ENCODE data around the gene CLEC4D.
"Not testable (repeated sequence)": the region's sequence is repeated elsewhere in the genome, so short reads cannot be mapped to it uniquely, and the experiment has no call there.

Gene CLEC4D

GRCh38 chr12:8513256-8513655 lies at the start of gene CLEC4D:
Gene CLEC4D, plus strand, starts transcription at chr12:8513503. Its CDS starts 230 bp downstream, at chr12:8513733.
- no peak for DNase-seq

DNA sequence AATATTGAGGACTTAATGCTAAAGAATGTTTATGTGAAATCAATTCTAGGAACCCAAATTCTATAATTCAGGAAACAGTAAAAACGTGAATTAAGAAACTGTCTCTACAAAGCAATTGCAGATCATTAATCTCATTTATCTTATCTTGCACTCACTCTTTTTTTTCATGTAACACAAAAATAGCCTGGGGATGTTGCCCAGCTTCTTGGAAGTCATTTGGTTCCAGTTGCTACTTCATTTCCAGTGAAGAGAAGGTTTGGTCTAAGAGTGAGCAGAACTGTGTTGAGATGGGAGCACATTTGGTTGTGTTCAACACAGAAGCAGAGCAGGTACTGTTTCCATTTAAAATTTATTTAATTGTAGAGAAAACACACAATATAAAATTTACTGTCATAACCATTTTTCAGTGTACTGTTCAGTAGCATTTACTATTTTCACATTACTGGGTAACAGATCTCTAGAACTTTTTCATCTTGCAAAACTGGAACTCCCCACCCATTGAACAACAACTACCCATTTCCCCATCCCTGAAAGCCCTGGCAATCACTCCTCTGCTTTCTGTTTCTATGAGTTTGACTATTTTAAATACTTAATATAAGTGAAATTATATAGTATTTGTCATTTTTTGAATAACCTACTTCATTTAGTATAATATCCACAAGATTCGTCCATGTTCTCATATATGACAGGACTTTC lies 47.9 kb upstream of the CLEC4D start:
- no peak for DNase-seq

DNA sequence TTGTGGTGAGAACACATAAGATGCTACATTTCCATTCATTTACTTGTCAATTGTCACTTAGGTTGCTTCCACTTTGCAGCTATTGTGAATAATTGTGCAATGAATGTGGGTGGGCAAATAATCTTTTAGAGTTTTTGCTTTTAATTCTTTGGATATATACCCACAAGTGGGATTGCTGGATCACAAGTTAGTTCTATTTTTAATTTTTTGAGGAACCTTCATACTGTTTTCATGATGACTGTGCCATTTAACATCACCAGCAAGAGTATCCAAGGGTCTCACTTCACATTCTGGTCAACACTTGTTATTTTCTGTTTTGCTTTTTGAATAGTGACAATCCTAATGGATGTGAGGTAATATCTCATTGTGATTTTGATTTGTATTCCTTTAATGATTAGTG lies 47.1 kb upstream of the CLEC4D start:
- DNase-seq: no peak

DNA sequence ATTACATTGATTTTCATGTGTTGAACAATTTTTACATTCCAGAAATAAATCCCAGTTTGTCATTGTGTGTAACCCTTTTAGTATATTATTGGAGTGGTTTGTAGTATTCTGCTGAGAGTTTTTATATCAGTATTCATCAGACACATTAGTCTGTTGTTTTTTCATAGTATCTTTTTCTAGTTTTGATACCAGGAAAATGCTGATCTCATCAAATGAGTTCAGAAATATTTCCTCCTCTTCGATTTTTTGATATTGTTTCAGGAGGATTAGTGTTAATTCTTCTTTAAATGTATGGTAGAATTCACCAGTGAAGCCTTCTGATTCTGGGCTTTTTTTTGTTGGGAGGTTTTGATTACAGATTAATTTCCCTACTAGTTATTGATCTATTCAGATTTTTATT lies 42.2 kb upstream of the CLEC4D start:
- no peak for DNase-seq

DNA sequence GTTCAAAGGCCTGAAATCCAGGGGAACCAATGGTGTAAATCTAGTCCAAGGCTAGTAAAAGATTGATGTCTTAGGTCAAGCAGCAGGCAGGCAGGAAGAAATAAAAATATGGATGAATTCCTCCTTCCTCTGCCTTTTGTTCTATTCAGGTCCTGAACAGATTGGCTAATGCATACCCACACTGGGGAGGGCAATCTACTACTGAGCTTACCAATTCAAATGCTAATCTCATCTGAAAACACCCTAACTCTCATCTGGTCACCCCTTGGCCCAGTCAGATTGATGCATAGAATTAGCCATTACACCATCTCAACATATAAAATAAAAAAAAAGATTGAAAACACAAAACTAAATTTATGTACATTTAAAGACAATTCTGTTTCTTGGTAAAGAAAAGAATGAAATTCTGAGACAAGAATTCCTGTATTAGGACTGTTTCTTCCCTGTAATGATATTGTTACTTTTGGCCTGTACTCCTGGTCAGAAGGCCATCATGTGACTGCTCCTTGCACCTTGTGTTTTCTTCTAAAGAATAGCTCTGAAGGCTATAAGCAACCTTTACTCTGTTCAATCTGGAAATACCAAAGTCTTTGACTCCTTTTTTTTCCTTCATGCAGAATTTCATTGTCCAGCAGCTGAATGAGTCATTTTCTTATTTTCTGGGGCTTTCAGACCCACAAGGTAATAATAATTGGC lies 37.6 kb upstream of the CLEC4D start:
- no peak for DNase-seq

DNA sequence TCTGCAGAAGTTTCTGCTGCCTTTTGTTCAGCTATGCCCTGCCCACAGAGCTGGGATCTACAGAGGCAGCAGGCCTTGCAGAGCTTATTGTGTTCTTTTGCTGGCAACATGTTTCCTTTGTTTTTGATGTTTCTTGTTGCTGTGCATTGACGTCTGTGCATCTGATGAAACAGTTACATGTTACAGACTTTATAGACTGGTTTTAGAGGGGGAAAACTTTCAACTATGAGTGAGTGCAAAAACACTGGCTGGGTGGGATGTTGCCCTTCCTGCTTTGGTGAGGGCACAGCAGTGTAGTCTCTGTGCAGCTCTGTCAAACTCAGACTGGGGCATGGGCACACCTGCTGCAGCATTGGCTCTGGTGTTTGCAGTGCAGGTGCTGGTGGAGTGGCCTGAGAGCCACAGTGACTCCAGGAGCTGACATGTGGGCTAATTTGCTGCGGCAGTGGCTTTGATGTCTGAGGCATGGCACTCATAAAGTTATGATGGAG lies 30.7 kb upstream of the CLEC4D start:
- no peak for DNase-seq

DNA sequence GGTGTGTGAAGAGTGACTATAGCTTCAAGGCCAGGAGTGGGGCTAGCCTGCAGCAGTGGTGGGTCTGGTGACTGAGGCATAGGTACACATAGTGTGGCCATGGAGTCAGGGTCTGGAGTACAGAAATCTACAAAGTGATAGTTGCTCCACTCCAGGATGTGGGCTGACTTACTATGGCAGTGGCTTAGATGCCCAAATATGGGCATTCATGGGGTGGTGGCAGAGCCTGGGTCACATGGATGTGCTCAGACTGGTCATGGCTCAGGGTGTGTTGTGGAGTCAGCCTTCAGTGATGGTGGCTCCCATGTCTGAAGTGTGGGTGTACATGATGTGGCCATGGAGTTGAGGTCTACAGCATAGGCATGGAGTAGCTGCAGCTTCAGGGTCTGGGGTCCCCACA lies 30.2 kb upstream of the CLEC4D start:
- no peak for DNase-seq

- DNase-seq: no peak
Measured at GRCh38 chr12:8491646-8492530, 21.4 kb upstream of the CLEC4D start.

DNA sequence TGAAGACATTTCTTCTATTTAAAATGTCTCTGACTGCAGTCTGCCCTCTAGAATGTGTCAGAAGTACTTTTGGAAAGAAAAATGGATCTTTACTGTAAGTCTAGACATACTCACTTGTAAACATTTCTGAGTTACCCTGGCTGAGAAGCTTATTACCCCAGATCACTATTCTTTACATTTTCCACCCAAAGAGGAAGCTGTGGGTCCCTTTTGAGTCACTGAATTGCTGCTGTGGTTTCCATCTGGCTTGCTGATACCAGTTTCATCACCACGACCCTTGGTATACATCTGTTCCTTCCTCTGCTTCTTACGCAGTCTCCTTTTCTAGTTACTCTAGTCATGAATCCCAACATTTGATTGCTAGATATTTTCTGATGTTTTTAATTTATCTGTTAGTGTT lies 20.2 kb upstream of the CLEC4D start:
- DNase-seq: peak; percentile 51

- DNase-seq: not testable (repeated sequence)
Measured at GRCh38 chr12:8495671-8496070, 17.6 kb upstream of the CLEC4D start.

DNA sequence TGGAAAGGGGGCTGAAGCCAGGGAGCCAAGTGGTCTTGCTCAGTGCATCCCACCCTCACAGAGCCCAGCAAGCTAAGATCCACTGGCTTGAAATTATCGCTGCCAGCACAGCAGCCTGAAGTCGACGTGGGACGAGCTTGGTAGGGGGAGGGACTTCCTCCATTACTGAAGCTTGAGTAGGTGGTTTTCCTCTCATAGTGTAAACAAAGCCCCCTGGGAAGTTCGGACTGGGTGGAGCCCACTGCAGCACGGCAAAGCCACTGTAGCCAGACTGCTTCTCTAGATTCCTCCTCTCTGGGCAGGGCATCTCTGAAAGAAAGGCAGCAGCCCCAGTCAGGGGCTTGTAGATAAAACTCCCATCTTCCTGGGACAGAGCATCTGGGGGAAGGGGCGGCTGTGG lies 17.2 kb upstream of the CLEC4D start:
- not testable (repeated sequence) for DNase-seq

GRCh38 chr12:8499616-8500015 lies 13.7 kb upstream of the CLEC4D start:
- no peak for DNase-seq

DNA sequence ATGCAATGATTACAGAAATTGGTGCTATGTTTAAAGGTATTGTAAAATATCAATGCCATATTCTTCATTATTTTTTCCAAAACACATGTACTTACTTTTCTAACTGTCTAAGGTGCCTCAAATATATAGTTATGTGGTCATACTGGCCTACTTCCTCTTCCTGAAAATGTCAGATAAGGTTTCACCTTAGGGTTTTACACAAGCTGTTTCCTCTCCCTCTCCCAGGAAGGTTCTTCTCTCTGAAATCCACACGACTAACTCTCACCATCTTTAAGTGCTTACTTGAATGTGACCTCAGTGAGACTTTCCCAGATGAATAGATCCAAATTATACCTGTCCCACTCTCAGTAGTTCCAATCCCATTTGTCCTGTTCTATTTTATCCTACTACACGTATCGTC lies 11.6 kb upstream of the CLEC4D start:
- DNase-seq: peak; percentile 3

DNA sequence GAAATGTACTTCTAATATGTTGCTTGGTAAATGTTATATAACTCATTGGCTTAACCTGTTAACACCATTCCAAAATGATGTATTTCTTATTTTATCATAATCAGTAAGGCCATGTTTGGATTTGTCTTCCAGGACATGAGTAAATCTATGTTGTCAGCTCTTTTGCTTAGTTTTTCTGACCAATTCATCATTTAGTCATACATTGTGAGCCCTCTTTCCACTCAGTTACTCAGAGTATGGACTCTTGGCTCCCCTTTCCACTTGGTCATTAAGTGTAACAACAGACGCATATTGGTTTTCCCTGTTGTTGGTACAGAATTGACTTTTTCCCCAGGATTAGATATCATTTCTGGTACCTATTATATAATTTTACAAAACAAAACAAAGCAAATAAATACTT lies 9.0 kb upstream of the CLEC4D start:
- no peak for DNase-seq

DNA sequence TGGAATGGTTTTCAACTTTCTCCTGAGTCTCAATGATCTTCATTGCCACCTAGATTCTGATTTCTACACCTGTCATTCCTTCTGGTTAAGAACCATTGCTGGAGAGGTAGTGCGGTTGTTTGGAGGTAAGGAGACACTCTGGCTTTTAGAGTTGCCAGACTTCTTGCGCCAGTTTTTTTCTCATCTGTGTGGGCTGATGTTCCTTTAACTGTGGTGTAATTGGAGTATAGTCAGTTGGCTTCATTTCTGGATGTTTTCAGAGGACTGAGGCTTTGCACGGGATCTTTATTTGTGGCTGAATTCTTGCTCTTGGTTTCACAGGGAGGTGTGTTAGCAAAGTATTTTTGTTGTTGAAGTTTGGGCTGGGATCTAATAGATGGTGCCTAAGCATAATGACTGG lies 5.7 kb upstream of the CLEC4D start:
- no peak for DNase-seq

GRCh38 chr12:8508223-8508622 lies 5.1 kb upstream of the CLEC4D start:
- DNase-seq: no peak

DNA sequence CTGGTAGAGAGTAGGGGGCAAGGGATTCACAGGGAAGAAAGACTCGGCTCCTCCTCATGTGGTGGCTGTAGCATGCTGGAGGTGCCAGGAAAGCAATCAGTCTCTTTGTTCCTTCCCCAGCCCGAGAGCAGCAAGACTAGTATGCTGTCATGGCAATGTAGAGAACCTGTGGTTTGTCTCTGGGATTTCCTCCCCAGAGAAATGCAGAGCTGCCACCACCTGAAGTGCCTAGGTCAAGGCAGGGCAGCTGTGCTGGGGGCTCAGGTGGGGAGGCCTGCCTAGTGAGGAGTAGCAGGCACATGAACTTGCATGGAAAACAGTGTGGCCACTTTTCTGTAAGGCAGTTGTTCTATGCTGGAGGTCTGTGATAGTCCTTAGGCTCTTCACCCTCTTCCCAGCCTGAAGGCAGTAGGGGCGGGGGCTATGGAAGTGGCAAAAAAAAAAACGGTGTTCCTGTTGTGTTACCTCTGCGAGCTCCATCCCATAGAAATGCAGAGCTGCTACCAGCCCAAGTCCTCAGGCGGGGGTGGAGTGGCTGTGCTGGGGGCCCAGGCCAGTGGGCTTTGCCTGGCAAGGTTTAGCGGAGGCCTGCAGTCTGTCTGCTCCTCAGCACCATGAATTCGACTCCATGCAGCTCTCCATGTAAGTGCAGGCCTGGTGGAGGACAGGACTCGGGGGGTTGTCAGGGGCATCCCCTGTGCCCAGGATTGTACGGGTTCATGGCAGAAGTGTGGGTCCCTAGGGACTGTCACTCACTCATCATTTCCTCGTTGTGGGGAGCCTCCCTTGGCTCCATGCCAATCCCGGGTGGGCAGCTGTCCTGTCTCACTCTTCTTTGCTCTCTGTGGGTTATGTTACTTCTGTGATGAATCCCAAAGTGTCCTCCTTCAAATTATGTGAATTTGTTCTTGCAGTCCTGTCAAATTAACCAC lies 4.1 kb upstream of the CLEC4D start:
- DNase-seq: no peak

- no peak for DNase-seq
Measured at GRCh38 chr12:8517971-8518370, 4.7 kb downstream of the CLEC4D start.

GRCh38 chr12:8519171-8519570 lies 5.9 kb downstream of the CLEC4D start:
- no peak for DNase-seq

GRCh38 chr12:8527250-8528130 lies 14.2 kb downstream of the CLEC4D start:
- DNase-seq: no peak

GRCh38 chr12:8532045-8532444 lies 18.7 kb downstream of the CLEC4D start:
- DNase-seq: no peak
